ENCODE results near the gene PCP4L1.
"Not testable (repeated sequence)": the region's sequence is repeated elsewhere in the genome, so short reads cannot be mapped to it uniquely, and the experiment has no call there.

The PCP4L1 gene

GRCh38 chr1:161258439-161259344, at the start of gene PCP4L1:
TSS of gene PCP4L1 (plus strand) at chr1:161258745. CDS start at chr1:161258975, 230 bp downstream.
- peak; percentile 27 for DNase-seq

GRCh38 chr1:161209790-161210409, 48.6 kb upstream of the PCP4L1 start:
- no peak for DNase-seq

- DNase-seq = no peak
Observed at GRCh38 chr1:161214369-161214768, 44.2 kb upstream of the PCP4L1 start.

- DNase-seq = no peak
Observed at GRCh38 chr1:161215076-161215475, 43.5 kb upstream of the PCP4L1 start, which contains the start of gene FCER1G. TSS of gene FCER1G (plus strand) at chr1:161215295. CDS start at chr1:161215322, 27 bp downstream.

GRCh38 chr1:161216945-161217712, 41.4 kb upstream of the PCP4L1 start:
- DNase-seq = no peak

- DNase-seq = no peak
Observed at GRCh38 chr1:161217831-161218230, 40.7 kb upstream of the PCP4L1 start.

GRCh38 chr1:161218301-161219077, 40.1 kb upstream of the PCP4L1 start:
- DNase-seq = no peak

- no peak for DNase-seq
Observed at GRCh38 chr1:161219078-161219892, 39.3 kb upstream of the PCP4L1 start.

GRCh38 chr1:161220002-161220401, 38.5 kb upstream of the PCP4L1 start:
- DNase-seq = no peak

GRCh38 chr1:161222175-161223019, 36.1 kb upstream of the PCP4L1 start:
- no peak for DNase-seq

- DNase-seq = no peak
Observed at GRCh38 chr1:161223805-161224694, 34.5 kb upstream of the PCP4L1 start.

- not testable (repeated sequence) for DNase-seq
Observed at GRCh38 chr1:161224695-161225087, 33.9 kb upstream of the PCP4L1 start.

- DNase-seq = no peak
Observed at GRCh38 chr1:161225178-161225533, 33.4 kb upstream of the PCP4L1 start.

- peak; percentile 97 for DNase-seq
Observed at GRCh38 chr1:161225534-161226319, 32.8 kb upstream of the PCP4L1 start, which contains the start of gene TOMM40L. TSS of gene TOMM40L (plus strand) at chr1:161226060. CDS start at chr1:161226490, 430 bp downstream.

GRCh38 chr1:161226320-161226711, 32.2 kb upstream of the PCP4L1 start:
- no peak for DNase-seq

- DNase-seq = no peak
Observed at GRCh38 chr1:161226759-161227158, 31.8 kb upstream of the PCP4L1 start.

GRCh38 chr1:161227196-161227871, 31.2 kb upstream of the PCP4L1 start:
- DNase-seq = peak; percentile 9

GRCh38 chr1:161228032-161228431, 30.5 kb upstream of the PCP4L1 start:
- DNase-seq = no peak
